ENCODE measurements around the gene TMEM150A. TPM values are rescaled to one million over a fixed set of nuclear protein-coding genes. Genes with fewer than 3 reads are reported as not detected.

The TMEM150A gene
- total and polyA plus RNA-seq, 2 donors (not counting 3 experiments of a cell fraction or from before 2014, with no cell fraction given), result 17.7 to 35.7 TPM

- Histone ChIP-seq H2AFZ (ENCODE audit: low read depth, low read length) (no peak overlapping the region), H3K9me3 (replicated peaks; ENCODE audit: control insufficient read depth, insufficient read depth, low read length) (no peaks in the 10 kb centered on the region), H3K27me3 (ENCODE audit: control insufficient read depth in 2 of 2, insufficient read depth in 2 of 2, low read length in 2 of 2) (no peaks in the 10 kb centered on the region), H3K36me3 (ENCODE audit: control insufficient read depth in 2 of 2, extremely low read depth in 1 of 2, insufficient read depth in 2 of 2, low read length in 2 of 2) (peaks cover 0 to 29% of the 10 kb centered on the region in 2 experiments), H3K4me2 (ENCODE audit: insufficient read depth, low read length) (no peak overlapping the region), H3K4me3 (replicated peaks in 1 of 3; ENCODE audit: insufficient read depth in 1 of 3, low read depth in 1 of 3, low read length in 3 of 3) (no peak overlapping the region), H3K9ac (replicated peaks; ENCODE audit: extremely low read depth, insufficient read depth, low read length) (no peak overlapping the region), H3K27ac (ENCODE audit: insufficient read depth, low read depth, low read length) (no peak overlapping the region), H3K9me1 (replicated peaks; ENCODE audit: control insufficient read depth, extremely low read depth, insufficient read depth, low read length) (no peaks in the 10 kb centered on the region), H4K20me1 (replicated peaks; ENCODE audit: control insufficient read depth, extremely low read depth, insufficient read depth, low read length) (no peaks in the 10 kb centered on the region), H3K79me2 (ENCODE audit: control insufficient read depth, insufficient read depth, low read length) (peaks cover 19% of the 10 kb centered on the region), H3K4me1 (ENCODE audit: control insufficient read depth, extremely low read depth, insufficient read depth, low read length) (peaks cover 17% of the 10 kb centered on the region)
- intact Hi-C loops (cut with micrococcal nuclease) (loop anchor here (5.0 kb wide), 1 partner anchor 177 kb away; no protein-coding TSS in a partner anchor), dilution Hi-C loops (cut with MboI; ENCODE audit: extremely low pct_ligation_motif_present, low sequenced_read_pairs) (no loop called here)
- POLR2A ChIA-PET, result interaction anchor here (0.8 kb wide), 1 partner anchor 12 kb away, joined by 3 read pairs; no protein-coding TSS in a partner anchor
- CTCF ChIA-PET, result interaction anchor here (0.7 to 2.3 kb wide), 2 partner anchors 9 to 12 kb away, joined by 3 to 8 read pairs; no protein-coding TSS in a partner anchor
- BruUV-seq (replicated peaks), result no TSS peak
- no peak for TF ChIP-seq GATA2 (IDR thresholded peaks at IDR 0.05; ENCODE audit: insufficient read depth, insufficient read length, low read depth, low read length)
- TF ChIP-seq EZH2 (IDR thresholded peaks at IDR 0.05; ENCODE audit: borderline replicate concordance, low read depth, low read length, severe bottlenecking), result no peak
- DNase-seq (ENCODE audit: low read depth, low spot score) (no peak), FAIRE-seq (no peak)
Observed at GRCh38 chr2:85599468-85600234, 2.8 kb downstream of the TMEM150A start.

DNA sequence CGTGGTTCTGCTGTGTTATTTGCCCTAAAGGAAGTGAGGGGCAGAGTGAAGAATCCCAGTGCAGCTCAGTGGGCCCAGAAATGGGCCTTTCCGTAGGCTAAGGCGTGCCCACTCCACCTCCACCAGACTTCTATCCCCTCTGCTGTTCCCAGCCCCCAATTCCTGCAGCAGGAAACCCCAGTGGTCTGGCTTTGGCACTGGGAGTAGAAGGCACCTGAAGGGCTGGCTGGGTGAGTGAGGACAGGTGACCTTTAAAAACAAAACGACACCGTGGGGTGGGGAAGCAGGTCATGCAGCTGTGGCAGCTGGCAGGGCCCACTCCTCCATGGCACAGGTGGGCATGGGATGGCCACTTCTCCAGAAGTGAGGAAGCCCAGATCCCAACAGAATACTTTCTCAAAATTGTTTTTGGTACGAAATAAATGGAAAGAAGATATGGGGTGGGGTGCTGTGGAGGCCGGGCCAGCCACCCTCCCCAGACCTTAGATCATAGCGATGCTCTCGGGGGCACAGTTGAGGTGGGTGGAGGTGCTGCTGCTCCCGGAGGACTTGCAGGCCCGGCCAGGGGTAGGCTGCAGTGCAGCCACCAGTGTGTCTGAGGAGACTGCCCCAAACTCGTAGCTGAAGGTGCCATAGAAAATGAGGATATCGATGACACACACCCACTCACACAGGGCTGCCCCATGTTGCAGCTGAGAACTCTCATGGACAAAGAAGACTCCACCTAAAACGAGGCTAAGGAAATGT is 3.7 kb downstream of the TMEM150A start:
- no peaks in the 10 kb centered on the region for H3K9me3 ChIP-seq (replicated peaks; ENCODE audit: control insufficient read depth, insufficient read depth, low read length)
- H3K4me2 ChIP-seq (ENCODE audit: insufficient read depth, low read length), result no peak overlapping the region
- no TSS peak for BruUV-seq (replicated peaks)
- H3K27ac ChIP-seq (ENCODE audit: insufficient read depth, low read depth, low read length), result no peak overlapping the region
- CTCF ChIA-PET, result interaction anchor here (2.3 kb wide), 1 partner anchor 8 kb away, joined by 8 read pairs; no protein-coding TSS in a partner anchor
- intact Hi-C loops (cut with micrococcal nuclease) (no loop called here), dilution Hi-C loops (cut with MboI; ENCODE audit: extremely low pct_ligation_motif_present, low sequenced_read_pairs) (no loop called here)
- no peaks in the 10 kb centered on the region for H4K20me1 ChIP-seq (replicated peaks; ENCODE audit: control insufficient read depth, extremely low read depth, insufficient read depth, low read length)
- POLR2A ChIA-PET, result no interaction called here
- H3K9ac ChIP-seq (replicated peaks; ENCODE audit: extremely low read depth, insufficient read depth, low read length), result no peak overlapping the region
- H2AFZ ChIP-seq (ENCODE audit: low read depth, low read length), result no peak overlapping the region
- peaks cover 0 to 29% of the 10 kb centered on the region in 2 experiments for H3K36me3 ChIP-seq (ENCODE audit: control insufficient read depth in 2 of 2, extremely low read depth in 1 of 2, insufficient read depth in 2 of 2, low read length in 2 of 2)
- DNase-seq (ENCODE audit: low read depth, low spot score) (no peak), FAIRE-seq (no peak)
- no peaks in the 10 kb centered on the region for H3K9me1 ChIP-seq (replicated peaks; ENCODE audit: control insufficient read depth, extremely low read depth, insufficient read depth, low read length)
- peaks cover 22% of the 10 kb centered on the region for H3K4me1 ChIP-seq (ENCODE audit: control insufficient read depth, extremely low read depth, insufficient read depth, low read length)
- no peak for TF ChIP-seq EZH2 (IDR thresholded peaks at IDR 0.05; ENCODE audit: borderline replicate concordance, low read depth, low read length, severe bottlenecking)
- TF ChIP-seq CTCF (IDR thresholded peaks at IDR 0.05; ENCODE audit: extremely low read depth in 1 of 2, insufficient read depth in 1 of 2, low read depth in 1 of 2, low read length in 2 of 2), result no peak
- TF ChIP-seq, protein P1, sequence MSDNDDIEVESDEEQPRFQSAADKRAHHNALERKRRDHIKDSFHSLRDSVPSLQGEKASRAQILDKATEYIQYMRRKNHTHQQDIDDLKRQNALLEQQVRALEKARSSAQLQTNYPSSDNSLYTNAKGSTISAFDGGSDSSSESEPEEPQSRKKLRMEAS (IDR thresholded peaks at IDR 0.05; ENCODE audit: insufficient read depth, insufficient read length), result no peak
- TF ChIP-seq MYC (IDR thresholded peaks at IDR 0.05; ENCODE audit: low read depth, low read length), result no peak
- TF ChIP-seq GATA2 (IDR thresholded peaks at IDR 0.05; ENCODE audit: insufficient read depth, insufficient read length, low read depth, low read length), result no peak
- no peak for TF ChIP-seq JUN (IDR thresholded peaks at IDR 0.05; ENCODE audit: borderline replicate concordance, insufficient read depth, insufficient read length, low read depth)
- TF ChIP-seq POLR2AphosphoS5 (IDR thresholded peaks at IDR 0.05; ENCODE audit: insufficient read depth, low read depth, low read length), result no peak
- no peak for TF ChIP-seq FOS (IDR thresholded peaks at IDR 0.05; ENCODE audit: borderline replicate concordance, insufficient read depth, low read length)
- no peak for TF ChIP-seq POLR2A (IDR thresholded peaks at IDR 0.05; ENCODE audit: low read depth, low read length)
- H3K27me3 ChIP-seq (ENCODE audit: control insufficient read depth in 2 of 2, insufficient read depth in 2 of 2, low read length in 2 of 2), result no peaks in the 10 kb centered on the region
- H3K79me2 ChIP-seq (ENCODE audit: control insufficient read depth, insufficient read depth, low read length), result peaks cover 19% of the 10 kb centered on the region
- no peak overlapping the region for H3K4me3 ChIP-seq (replicated peaks in 1 of 3; ENCODE audit: insufficient read depth in 1 of 3, low read depth in 1 of 3, low read length in 3 of 3)

Measured in endothelial cell of umbilical vein (primary cell).